HG03097 (cell line): ENCODE results near the gene PMCH.
"Not testable (repeated sequence)": the region's sequence is repeated elsewhere in the genome, so short reads cannot be mapped to it uniquely, and the experiment has no call there.

Experiments used
- ATAC-seq: cut with Tn5 transposase; IDR thresholded peaks from one replicate; pipeline ENCODE4 v1.9.1; 2021; ENCODE audit not compliant: unreplicated experiment, low FRiP score

The PMCH gene

GRCh38 chr12:102197789-102198188, at the start of gene PMCH:
Gene PMCH, minus strand, starts transcription at chr12:102197833. Its CDS starts 63 bp downstream, at chr12:102197770.
- ATAC-seq: peak; percentile 58

- not testable (repeated sequence) for ATAC-seq
Measured at GRCh38 chr12:102240859-102241258, 43.2 kb upstream of the PMCH start.

- ATAC-seq: no peak
Measured at GRCh38 chr12:102234599-102234998, 37.0 kb upstream of the PMCH start.

- no peak for ATAC-seq
Measured at GRCh38 chr12:102232446-102232845, 34.8 kb upstream of the PMCH start.

GRCh38 chr12:102232036-102232435, 34.4 kb upstream of the PMCH start:
- no peak for ATAC-seq

- ATAC-seq: no peak
Measured at GRCh38 chr12:102227954-102228353, 30.3 kb upstream of the PMCH start.

GRCh38 chr12:102220736-102221135, 23.1 kb upstream of the PMCH start:
- ATAC-seq: no peak

- no peak for ATAC-seq
Measured at GRCh38 chr12:102215992-102216691, 18.5 kb upstream of the PMCH start.

GRCh38 chr12:102204025-102204424, 6.4 kb upstream of the PMCH start:
- no peak for ATAC-seq

GRCh38 chr12:102202556-102202955, 4.9 kb upstream of the PMCH start:
- ATAC-seq: no peak

- no peak for ATAC-seq
Measured at GRCh38 chr12:102201436-102202061, 3.9 kb upstream of the PMCH start.

- no peak for ATAC-seq
Measured at GRCh38 chr12:102195826-102196225, 1.8 kb downstream of the PMCH start.

- ATAC-seq: no peak
Measured at GRCh38 chr12:102182635-102183034, 15.0 kb downstream of the PMCH start.

GRCh38 chr12:102174761-102175160, 22.9 kb downstream of the PMCH start:
- ATAC-seq: no peak

- ATAC-seq: no peak
Measured at GRCh38 chr12:102174117-102174516, 23.5 kb downstream of the PMCH start.

- no peak for ATAC-seq
Measured at GRCh38 chr12:102172436-102172835, 25.2 kb downstream of the PMCH start.

GRCh38 chr12:102171951-102172350, 25.7 kb downstream of the PMCH start:
- ATAC-seq: no peak

GRCh38 chr12:102169922-102170621, 27.6 kb downstream of the PMCH start:
- no peak for ATAC-seq

- no peak for ATAC-seq
Measured at GRCh38 chr12:102167821-102168604, 29.6 kb downstream of the PMCH start.

- no peak for ATAC-seq
Measured at GRCh38 chr12:102163383-102163782, 34.2 kb downstream of the PMCH start.

- ATAC-seq: not testable (repeated sequence)
Measured at GRCh38 chr12:102155206-102155605, 42.4 kb downstream of the PMCH start.
